ENCODE measurements around the gene CCNO.
A peak's percentile ranks its signal among the peaks of the same experiment; 100 is the strongest.

The CCNO gene

DNA sequence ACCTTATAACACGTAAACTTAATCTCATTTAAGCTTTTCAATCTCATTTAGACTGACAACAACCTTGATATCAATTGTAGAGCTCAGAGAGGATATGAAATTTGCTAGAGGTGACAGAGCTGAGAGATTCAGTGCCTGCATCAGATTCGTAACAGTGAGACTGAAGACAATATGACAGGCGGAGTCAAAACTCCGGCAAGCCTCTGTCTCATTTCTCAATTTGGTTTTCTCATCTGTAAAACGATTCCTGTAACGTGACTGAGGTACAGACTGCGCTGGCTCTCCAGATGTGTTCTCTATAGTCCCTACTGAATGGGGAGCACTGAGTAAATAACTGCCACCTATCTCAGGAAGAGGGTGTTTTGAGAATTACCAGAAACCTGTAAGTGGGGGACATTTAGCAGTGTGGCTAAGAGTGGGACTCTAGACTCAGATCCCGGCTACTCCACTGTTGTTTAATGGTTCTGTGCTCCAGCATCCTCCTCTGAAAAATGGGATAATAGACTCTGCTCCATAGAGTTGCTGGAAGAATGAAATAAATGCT is 3.2 kb downstream of the CCNO start:
- Histone ChIP-seq H4K20me1 (ENCODE audit: insufficient read depth, low read length) (no peaks in the 10 kb centered on the region), H3K4me3 (ENCODE audit: low read length) (no peak overlapping the region), H3K27ac (ENCODE audit: low read length) (no peak overlapping the region), H3K79me2 (ENCODE audit: low read length) (no peaks in the 10 kb centered on the region), H3K9me3 (ENCODE audit: insufficient read depth, low read length) (no peaks in the 10 kb centered on the region), H3K27me3 (ENCODE audit: low read depth, low read length) (peaks cover 34% of the 10 kb centered on the region), H3K4me2 (ENCODE audit: low read length) (no peak overlapping the region), H3K9ac (ENCODE audit: low read length) (no peak overlapping the region), H2AFZ (ENCODE audit: low read depth, low read length) (no peak overlapping the region), H3K36me3 (replicated peaks; ENCODE audit: low read depth, low read length) (no peaks in the 10 kb centered on the region), H3K4me1 (ENCODE audit: low read length) (peaks cover 19% of the 10 kb centered on the region)
- TF ChIP-seq, protein P1, sequence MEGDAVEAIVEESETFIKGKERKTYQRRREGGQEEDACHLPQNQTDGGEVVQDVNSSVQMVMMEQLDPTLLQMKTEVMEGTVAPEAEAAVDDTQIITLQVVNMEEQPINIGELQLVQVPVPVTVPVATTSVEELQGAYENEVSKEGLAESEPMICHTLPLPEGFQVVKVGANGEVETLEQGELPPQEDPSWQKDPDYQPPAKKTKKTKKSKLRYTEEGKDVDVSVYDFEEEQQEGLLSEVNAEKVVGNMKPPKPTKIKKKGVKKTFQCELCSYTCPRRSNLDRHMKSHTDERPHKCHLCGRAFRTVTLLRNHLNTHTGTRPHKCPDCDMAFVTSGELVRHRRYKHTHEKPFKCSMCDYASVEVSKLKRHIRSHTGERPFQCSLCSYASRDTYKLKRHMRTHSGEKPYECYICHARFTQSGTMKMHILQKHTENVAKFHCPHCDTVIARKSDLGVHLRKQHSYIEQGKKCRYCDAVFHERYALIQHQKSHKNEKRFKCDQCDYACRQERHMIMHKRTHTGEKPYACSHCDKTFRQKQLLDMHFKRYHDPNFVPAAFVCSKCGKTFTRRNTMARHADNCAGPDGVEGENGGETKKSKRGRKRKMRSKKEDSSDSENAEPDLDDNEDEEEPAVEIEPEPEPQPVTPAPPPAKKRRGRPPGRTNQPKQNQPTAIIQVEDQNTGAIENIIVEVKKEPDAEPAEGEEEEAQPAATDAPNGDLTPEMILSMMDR (IDR thresholded peaks at IDR 0.05; ENCODE audit: low read depth, low read length) = no peak
- no peak for TF ChIP-seq EZH2phosphoT487 (IDR thresholded peaks at IDR 0.05; ENCODE audit: low read depth)

DNA sequence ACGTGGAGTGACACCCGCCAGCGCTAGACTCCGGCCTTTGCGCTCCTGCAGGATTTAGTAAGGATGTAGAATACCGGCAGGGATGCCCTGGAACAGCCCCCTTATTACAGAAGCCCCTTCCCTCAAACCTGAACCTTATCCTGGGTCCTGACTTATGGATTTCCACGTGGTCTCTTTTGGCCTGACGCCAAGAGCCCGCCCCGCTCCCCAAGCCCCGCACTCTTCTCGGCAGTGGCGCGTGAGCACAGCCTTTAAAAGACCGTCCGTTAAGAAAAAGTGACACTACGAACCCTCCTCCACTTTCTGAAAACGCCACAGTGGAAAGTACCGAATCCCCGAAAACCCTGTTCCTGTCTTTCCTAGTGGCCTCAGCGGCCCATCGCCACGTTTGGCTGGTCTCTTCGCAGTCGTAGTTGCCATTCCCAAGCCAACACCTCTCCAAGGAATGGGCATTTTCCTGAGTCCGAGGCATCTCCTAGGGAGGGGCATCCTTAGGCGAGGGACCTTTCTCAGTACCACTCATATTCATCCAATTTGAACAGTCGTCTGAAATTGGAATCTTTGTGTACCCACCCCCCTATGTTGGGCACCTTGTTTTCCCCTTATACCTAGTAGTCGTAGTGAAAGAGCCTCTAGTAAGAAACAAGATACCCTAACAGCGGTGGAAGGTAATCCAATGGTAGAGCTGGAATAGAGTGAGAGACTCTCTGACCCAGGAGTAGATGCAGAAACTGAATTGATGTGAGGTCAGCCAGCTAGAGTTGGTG is 5.6 kb downstream of the CCNO start:
- H2AFZ ChIP-seq (ENCODE audit: low read depth, low read length) = 0 out of 2 replicates have a peak overlapping the region, but pooled peaks have one; percentile 0
- H3K27me3 ChIP-seq (ENCODE audit: low read depth, low read length) = peaks cover 34% of the 10 kb centered on the region
- no peak overlapping the region for H3K27ac ChIP-seq (ENCODE audit: low read length)

DNA sequence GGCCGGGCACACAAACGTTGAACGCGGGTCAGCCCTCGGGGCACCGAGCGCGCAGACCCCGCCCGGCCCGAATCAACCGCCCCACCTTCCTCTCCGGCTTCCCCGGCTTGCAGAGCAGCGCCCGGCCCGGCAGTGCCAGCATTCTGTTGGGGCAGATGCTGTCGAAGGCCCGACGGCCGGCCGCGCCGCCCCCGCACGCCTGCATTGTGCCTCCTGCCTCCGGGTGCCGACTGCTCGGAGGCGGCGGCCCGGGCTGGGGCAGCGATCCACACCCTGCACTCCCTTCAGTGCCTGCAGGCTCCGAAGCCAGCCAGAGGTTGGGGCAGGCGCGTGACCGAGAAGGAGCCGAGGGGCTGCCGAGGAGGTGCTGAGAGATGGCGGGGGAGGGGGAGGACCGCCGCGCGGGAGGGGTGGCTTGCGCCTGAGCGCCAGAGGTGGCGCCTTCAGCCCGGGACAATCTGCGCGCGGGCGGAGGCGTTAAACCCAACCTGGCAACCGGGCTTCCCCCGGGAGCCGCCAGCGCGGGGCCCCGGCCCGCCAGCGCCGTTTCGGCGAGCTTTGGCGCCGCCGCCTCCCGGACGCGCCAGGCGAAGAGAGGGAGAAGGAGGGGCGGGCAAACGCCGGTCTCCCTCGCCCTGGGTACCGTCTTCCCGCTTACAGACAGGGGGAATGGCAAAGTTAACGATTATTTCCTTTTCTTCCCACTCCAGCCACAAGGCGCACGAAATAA is 6.3 kb downstream of the CCNO start, which contains the start of gene MCIDAS:
MCIDAS (minus strand) TSS at position 382 of the 730 bp plus-strand sequence; CDS start at position 205, 177 bp downstream.
- peak within 1 kb of the TSS; percentile 53; the same call in 1 of the 2 replicates for H2AFZ ChIP-seq (ENCODE audit: low read depth, low read length)
- H3K4me3 ChIP-seq (ENCODE audit: low read length) = peak within 1 kb of the TSS; percentile 81
- no peaks in the 10 kb centered on the region for H3K36me3 ChIP-seq (replicated peaks; ENCODE audit: low read depth, low read length)
- H3K4me2 ChIP-seq (ENCODE audit: low read length) = peak within 1 kb of the TSS; percentile 83
- TF ChIP-seq, protein P1 (IDR thresholded peaks at IDR 0.05; ENCODE audit: low read depth, low read length) = no peak
- no peak for TF ChIP-seq EZH2phosphoT487 (IDR thresholded peaks at IDR 0.05; ENCODE audit: low read depth)
- H4K20me1 ChIP-seq (ENCODE audit: insufficient read depth, low read length) = no peaks in the 10 kb centered on the region
- H3K4me1 ChIP-seq (ENCODE audit: low read length) = peaks cover 12% of the 10 kb centered on the region; the same call in 1 of the 2 replicates
- no peaks in the 10 kb centered on the region for H3K79me2 ChIP-seq (ENCODE audit: low read length)
- H3K27ac ChIP-seq (ENCODE audit: low read length) = no peak within 1 kb of the TSS
- peaks cover 27% of the 10 kb centered on the region for H3K27me3 ChIP-seq (ENCODE audit: low read depth, low read length)
- H3K9me3 ChIP-seq (ENCODE audit: insufficient read depth, low read length) = no peaks in the 10 kb centered on the region
- peak within 1 kb of the TSS; percentile 63 for H3K9ac ChIP-seq (ENCODE audit: low read length)

More for the DNA sequence above, 5.6 kb downstream of the CCNO start:
- Histone ChIP-seq H3K36me3 (replicated peaks; ENCODE audit: low read depth, low read length) (no peaks in the 10 kb centered on the region), H3K79me2 (ENCODE audit: low read length) (no peaks in the 10 kb centered on the region), H3K4me1 (ENCODE audit: low read length) (peaks cover 14% of the 10 kb centered on the region; the same call in 1 of the 2 replicates), H3K9ac (ENCODE audit: low read length) (peak overlapping the region; percentile 63; the same call in 1 of the 2 replicates), H3K4me2 (ENCODE audit: low read length) (peak overlapping the region; percentile 83), H3K4me3 (ENCODE audit: low read length) (peak overlapping the region; percentile 81), H3K9me3 (ENCODE audit: insufficient read depth, low read length) (no peaks in the 10 kb centered on the region), H4K20me1 (ENCODE audit: insufficient read depth, low read length) (no peaks in the 10 kb centered on the region)
- TF ChIP-seq EZH2phosphoT487 (IDR thresholded peaks at IDR 0.05; ENCODE audit: low read depth) = no peak
- TF ChIP-seq, protein P1 (IDR thresholded peaks at IDR 0.05; ENCODE audit: low read depth, low read length) = no peak
